Brain microvascular endothelial cell (primary cell): ENCODE data around the gene SLC4A4.

ENCODE experiments used
- DNase-seq: peaks from one replicate; pipeline ENCODE4 v3.0.0-alpha.2; 2020
- H3K27ac ChIP-seq: fragments of 250-450 bp; sonication (Bioruptor Pico); 2 replicates; pipeline ENCODE4 v1.5.1; 2020; ENCODE audit warnings: mild to moderate bottlenecking, moderate library complexity
- H3K27me3 ChIP-seq: fragments of 250-450 bp; sonication (Bioruptor Pico); replicated peaks from 2 replicates; pipeline ENCODE4 v1.5.1; 2020; ENCODE audit warnings: mild to moderate bottlenecking
- H3K36me3 ChIP-seq: fragments of 250-450 bp; sonication (Bioruptor Pico); replicated peaks from 2 replicates; pipeline ENCODE4 v1.5.1; 2020; ENCODE audit warnings: mild to moderate bottlenecking
- H3K4me3 ChIP-seq: 2 replicates; pipeline ENCODE4 v1.5.1; 2011; ENCODE audit warnings: low read depth, mild to moderate bottlenecking, control low read depth, low read length, moderate library complexity
- CTCF ChIP-seq: IDR thresholded peaks from 2 replicates; pipeline ENCODE4 v1.5.1; 2011; ENCODE audit warnings: low read depth, mild to moderate bottlenecking, moderate library complexity, low read length, control low read depth, inconsistent platforms; ENCODE audit errors: missing control alignments
- in situ Hi-C: cut with HindIII; loops from 2 replicates; pipeline ENCODE4 v1.10.0; 2017; ENCODE audit warnings: low sequenced_read_pairs, low pct_ligation_motif_present

SLC4A4 gene

GRCh38 chr4:71474731-71475130 lies 135.9 kb downstream of the SLC4A4 start:
- H3K27ac ChIP-seq, result no peak overlapping the region
- no peaks in the 10 kb centered on the region for H3K27me3 ChIP-seq
- TF ChIP-seq CTCF, result no peak
- in situ Hi-C loops, result no loop called here
- H3K36me3 ChIP-seq, result no peaks in the 10 kb centered on the region
- no peak for DNase-seq
- no peak overlapping the region for H3K4me3 ChIP-seq

GRCh38 chr4:71476240-71476639 lies 137.4 kb downstream of the SLC4A4 start:
- no peaks in the 10 kb centered on the region for H3K36me3 ChIP-seq
- H3K4me3 ChIP-seq, result no peak overlapping the region
- TF ChIP-seq CTCF, result no peak
- in situ Hi-C loops, result no loop called here
- DNase-seq, result no peak
- H3K27ac ChIP-seq, result no peak overlapping the region
- H3K27me3 ChIP-seq, result no peaks in the 10 kb centered on the region

GRCh38 chr4:71486550-71487343 lies 147.9 kb downstream of the SLC4A4 start:
- no peak for TF ChIP-seq CTCF
- no peaks in the 10 kb centered on the region for H3K27me3 ChIP-seq
- DNase-seq, result no peak
- in situ Hi-C loops, result no loop called here
- H3K36me3 ChIP-seq, result no peaks in the 10 kb centered on the region
- no peak overlapping the region for H3K27ac ChIP-seq
- no peak overlapping the region for H3K4me3 ChIP-seq

GRCh38 chr4:71487344-71487920 lies 148.6 kb downstream of the SLC4A4 start:
- Histone ChIP-seq H3K27me3 (no peaks in the 10 kb centered on the region), H3K27ac (no peak overlapping the region), H3K36me3 (no peaks in the 10 kb centered on the region), H3K4me3 (no peak overlapping the region)
- no peak for DNase-seq
- in situ Hi-C loops, result no loop called here
- TF ChIP-seq CTCF, result no peak

GRCh38 chr4:71494539-71494938 lies 155.7 kb downstream of the SLC4A4 start:
- no peaks in the 10 kb centered on the region for H3K27me3 ChIP-seq
- H3K4me3 ChIP-seq, result no peak overlapping the region
- H3K27ac ChIP-seq, result no peak overlapping the region
- no peak for DNase-seq
- TF ChIP-seq CTCF, result peak; percentile 41
- no peaks in the 10 kb centered on the region for H3K36me3 ChIP-seq
- in situ Hi-C loops, result no loop called here
